Kidney capillary endothelial cell (primary cell): Measurements from ENCODE around the gene SFRP5.
A peak's percentile ranks its signal among the peaks of the same experiment; 100 is the strongest.

Experiments used
- DNase-seq: peaks from one replicate; pipeline ENCODE4 v3.0.0-alpha.2; 2018; ENCODE audit warnings: low spot score

SFRP5 gene

GRCh38 chr10:97771913-97772823 lies at the start of gene SFRP5:
Gene SFRP5, minus strand, starts transcription at chr10:97771999. Its CDS starts 166 bp downstream, at chr10:97771833.
- no peak for DNase-seq

- DNase-seq: no peak
These were observed 48.4 kb upstream of the SFRP5 start for GRCh38 chr10:97820096-97820704.

- no peak for DNase-seq
These were observed 46.8 kb upstream of the SFRP5 start for GRCh38 chr10:97818572-97818971.

GRCh38 chr10:97816609-97817008 lies 44.8 kb upstream of the SFRP5 start:
- no peak for DNase-seq

GRCh38 chr10:97814996-97815395 lies 43.2 kb upstream of the SFRP5 start:
- DNase-seq: no peak

GRCh38 chr10:97813311-97813710 lies 41.5 kb upstream of the SFRP5 start:
- no peak for DNase-seq

- DNase-seq: no peak
These were observed 40.9 kb upstream of the SFRP5 start for GRCh38 chr10:97812696-97813095.

- no peak for DNase-seq
These were observed 40.2 kb upstream of the SFRP5 start for GRCh38 chr10:97811958-97812357.

- DNase-seq: peak; percentile 34
These were observed 38.6 kb upstream of the SFRP5 start for GRCh38 chr10:97810446-97810845.

- no peak for DNase-seq
These were observed 34.1 kb upstream of the SFRP5 start for GRCh38 chr10:97805949-97806348.

- DNase-seq: no peak
These were observed 33.5 kb upstream of the SFRP5 start for GRCh38 chr10:97805096-97805884.

- no peak for DNase-seq
These were observed 29.6 kb upstream of the SFRP5 start for GRCh38 chr10:97801422-97801821.

GRCh38 chr10:97800474-97800873 lies 28.7 kb upstream of the SFRP5 start:
- DNase-seq: no peak

- DNase-seq: no peak
These were observed 27.3 kb upstream of the SFRP5 start for GRCh38 chr10:97798958-97799610.

- peak; percentile 41 for DNase-seq
These were observed 24.9 kb upstream of the SFRP5 start for GRCh38 chr10:97796651-97797050.

GRCh38 chr10:97795886-97796285 lies 24.1 kb upstream of the SFRP5 start:
- no peak for DNase-seq

- DNase-seq: peak; percentile 34
These were observed 20.3 kb upstream of the SFRP5 start for GRCh38 chr10:97791824-97792721.

GRCh38 chr10:97789770-97790397 lies 18.1 kb upstream of the SFRP5 start:
- DNase-seq: no peak

- no peak for DNase-seq
These were observed 17.0 kb upstream of the SFRP5 start for GRCh38 chr10:97788552-97789442.

- DNase-seq: no peak
These were observed 13.9 kb upstream of the SFRP5 start for GRCh38 chr10:97785731-97786130.
